Lung (tissue), 12 donors: ENCODE results near the gene PSEN2. TPM values are rescaled to one million over a fixed set of nuclear protein-coding genes. Genes with fewer than 3 reads are reported as not detected.

Experiments
- ATAC-seq: fragments of 200-7000 bp; cut with Tn5 transposase; one replicate; pipeline ENCODE4 v1.9.1; 2020; ENCODE audit warnings: moderate number of reproducible peaks; ENCODE audit not compliant: insufficient read depth, low FRiP score
- DNase-seq, 3 donors: peaks; one replicate each; pipeline ENCODE4 v3.0.0-alpha.2; 2013 to 2017
- H3K27ac ChIP-seq, 2 donors: one replicate each; pipeline ENCODE4 v1.5.1; 2013; ENCODE audit warnings: mild to moderate bottlenecking in 2 of 2, moderate library complexity in 2 of 2, control low read depth in 1 of 2, inconsistent platforms in 1 of 2, low read depth in 1 of 2, low read length in 1 of 2
- H3K27me3 ChIP-seq, 3 donors: one replicate each; pipeline ENCODE4 v1.5.1; 2013; ENCODE audit warnings: low read length in 2 of 3; ENCODE audit not compliant: control insufficient read depth in 3 of 3, insufficient read depth in 3 of 3
- H3K36me3 ChIP-seq, 4 donors: one replicate each; pipeline ENCODE4 v1.5.1; 2013; ENCODE audit warnings: low read length in 4 of 4, mild to moderate bottlenecking in 1 of 4, moderate library complexity in 1 of 4; ENCODE audit not compliant: control insufficient read depth in 4 of 4, insufficient read depth in 4 of 4
- H3K4me1 ChIP-seq, 5 donors: one replicate each; pipeline ENCODE4 v1.5.1; 2013; ENCODE audit warnings: low read length in 5 of 5, mild to moderate bottlenecking in 2 of 5, moderate library complexity in 1 of 5; ENCODE audit not compliant: control insufficient read depth in 5 of 5, insufficient read depth in 5 of 5
- H3K4me3 ChIP-seq: one replicate; pipeline ENCODE4 v1.5.1; 2013; ENCODE audit warnings: mild to moderate bottlenecking, control low read depth, moderate library complexity
- H3K9ac ChIP-seq, 2 donors: one replicate each; pipeline ENCODE4 v1.5.1; 2013; ENCODE audit warnings: low read length in 2 of 2, control low read depth in 1 of 2; ENCODE audit not compliant: insufficient read depth in 1 of 2
- H3K9me3 ChIP-seq, 4 donors: one replicate each; pipeline ENCODE4 v1.5.1; 2013; ENCODE audit warnings: low read length in 3 of 4, mild to moderate bottlenecking in 1 of 4, moderate library complexity in 1 of 4; ENCODE audit not compliant: control insufficient read depth in 4 of 4, insufficient read depth in 3 of 4
- WGBS, 2 donors: extraction: QIAGEN DNeasy Blood & Tissue Kit; methylation state at CpG; one replicate each; pipeline ENCODE4 v1.1.7; 2013; 5-methylcytosine and 5-hydroxymethylcytosine counted together
- polyA plus RNA-seq, 2 donors: library from polyadenylated mRNA; stranded (reverse); fragments of 200-250 nt; gene quantifications; one replicate each; pipeline ENCODE4 v1.2.1, GENCODE V29; 2013
- total RNA-seq, 2 donors: library from RNA; depleted of rRNA in 1 of 2; stranded (reverse); fragments of >200 nt in 1 of 2; gene quantifications; one replicate each; pipeline ENCODE4 v1.2.1, GENCODE V29; 2014 to 2021
- TF ChIP-seq, protein P1 (sequence below): IDR thresholded peaks from 2 replicates; pipeline ENCODE4 v1.5.1; 2012; ENCODE audit warnings: mild to moderate bottlenecking; ENCODE audit errors: control extremely low read depth, extremely low read depth
- donor health status: control.
- donor health status: control.
- donor health status: Bipolar disorder and iron deficiency.
- donor health status: healthy.
- donor health status: DM: yes; HTN: yes; CAD: no.

Gene PSEN2
- total and polyA plus RNA-seq, 4 donors: 16.4 to 28.1 (median 18.7) TPM

DNA sequence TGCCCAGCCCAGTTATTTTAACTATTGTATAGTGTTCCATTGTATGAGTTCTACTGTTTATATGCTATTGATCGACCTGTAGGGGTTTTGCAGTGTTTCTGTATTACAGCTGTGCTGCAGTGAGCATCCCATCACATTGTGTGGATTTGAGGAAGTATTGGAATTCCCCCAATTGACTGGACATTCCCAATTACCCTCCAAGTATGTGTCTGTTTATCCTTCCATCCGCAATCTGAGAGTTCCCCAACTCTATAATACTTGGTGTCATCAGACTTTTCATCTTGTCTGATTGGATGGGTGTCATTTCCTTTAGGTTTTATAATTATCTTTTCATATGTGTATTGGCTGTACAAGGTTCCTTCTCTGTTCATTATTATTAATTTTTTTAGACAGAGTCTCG is 27.8 kb downstream of the PSEN2 start:
- no peak overlapping the region for H3K27ac ChIP-seq
- H3K27me3 ChIP-seq: no peaks in the 10 kb centered on the region
- no peak for ATAC-seq
- no peaks in the 10 kb centered on the region for H3K9me3 ChIP-seq
- WGBS, 2 donors: 91 to 95% methylated on average over 3 of the region's 3 CpGs
- no peak overlapping the region for H3K9ac ChIP-seq
- TF ChIP-seq, protein P1, sequence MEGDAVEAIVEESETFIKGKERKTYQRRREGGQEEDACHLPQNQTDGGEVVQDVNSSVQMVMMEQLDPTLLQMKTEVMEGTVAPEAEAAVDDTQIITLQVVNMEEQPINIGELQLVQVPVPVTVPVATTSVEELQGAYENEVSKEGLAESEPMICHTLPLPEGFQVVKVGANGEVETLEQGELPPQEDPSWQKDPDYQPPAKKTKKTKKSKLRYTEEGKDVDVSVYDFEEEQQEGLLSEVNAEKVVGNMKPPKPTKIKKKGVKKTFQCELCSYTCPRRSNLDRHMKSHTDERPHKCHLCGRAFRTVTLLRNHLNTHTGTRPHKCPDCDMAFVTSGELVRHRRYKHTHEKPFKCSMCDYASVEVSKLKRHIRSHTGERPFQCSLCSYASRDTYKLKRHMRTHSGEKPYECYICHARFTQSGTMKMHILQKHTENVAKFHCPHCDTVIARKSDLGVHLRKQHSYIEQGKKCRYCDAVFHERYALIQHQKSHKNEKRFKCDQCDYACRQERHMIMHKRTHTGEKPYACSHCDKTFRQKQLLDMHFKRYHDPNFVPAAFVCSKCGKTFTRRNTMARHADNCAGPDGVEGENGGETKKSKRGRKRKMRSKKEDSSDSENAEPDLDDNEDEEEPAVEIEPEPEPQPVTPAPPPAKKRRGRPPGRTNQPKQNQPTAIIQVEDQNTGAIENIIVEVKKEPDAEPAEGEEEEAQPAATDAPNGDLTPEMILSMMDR: no peak
- peaks cover 0 to 10% (median 0%) of the 10 kb centered on the region in 5 donors for H3K4me1 ChIP-seq
- no peak overlapping the region for H3K4me3 ChIP-seq
- no peak for DNase-seq
- peaks cover 0 to 41% (median 0%) of the 10 kb centered on the region in 4 donors for H3K36me3 ChIP-seq

GRCh38 chr1:226901421-226901820 is 31.0 kb downstream of the PSEN2 start:
- TF ChIP-seq, protein P1: no peak
- Histone ChIP-seq H3K4me3 (no peak overlapping the region), H3K9ac (no peak overlapping the region), H3K9me3 (no peaks in the 10 kb centered on the region), H3K4me1 (peaks cover 0 to 13% (median 3%) of the 10 kb centered on the region in 5 donors), H3K36me3 (peaks cover 0 to 15% (median 0%) of the 10 kb centered on the region in 4 donors), H3K27me3 (no peaks in the 10 kb centered on the region), H3K27ac (no peak overlapping the region)
- DNase-seq: no peak
- ATAC-seq: no peak
- 66 to 78% methylated on average over 4 of the region's 4 CpGs for WGBS, 2 donors

DNA sequence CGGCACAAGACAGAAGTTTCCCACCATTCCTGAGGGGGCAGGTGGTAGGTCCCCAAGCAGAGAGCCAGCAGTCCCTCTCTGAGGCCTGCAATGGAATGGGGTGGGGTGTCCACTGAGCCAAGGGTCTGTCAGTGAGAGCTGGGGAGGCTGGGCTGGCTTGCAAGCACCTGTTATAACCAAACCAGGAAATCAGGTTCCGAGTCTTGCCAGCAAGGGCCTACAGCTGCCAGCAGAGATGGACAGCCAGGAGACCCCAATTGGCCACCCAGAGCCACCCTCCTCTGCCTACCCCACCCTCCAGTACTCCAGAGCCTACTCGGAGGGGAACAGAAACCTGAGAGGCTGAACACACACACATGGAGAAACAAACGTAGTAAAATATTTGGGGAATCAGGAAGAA is 32.2 kb downstream of the PSEN2 start:
- TF ChIP-seq, protein P1: no peak
- DNase-seq: peak in 1 of 3 donors; percentile 22

More for the DNA sequence above, 32.2 kb downstream of the PSEN2 start:
- no peak overlapping the region for H3K4me3 ChIP-seq
- no peak overlapping the region for H3K9ac ChIP-seq
- H3K36me3 ChIP-seq: peaks cover 0 to 12% (median 0%) of the 10 kb centered on the region in 4 donors
- H3K27ac ChIP-seq: no peak overlapping the region
- 51 to 62% methylated on average over 4 of the region's 4 CpGs for WGBS, 2 donors
- no peak for ATAC-seq
- H3K4me1 ChIP-seq: peaks cover 0 to 13% (median 3%) of the 10 kb centered on the region in 5 donors
- H3K9me3 ChIP-seq: no peaks in the 10 kb centered on the region
- H3K27me3 ChIP-seq: no peaks in the 10 kb centered on the region
